ENCODE data around the gene TGFB2. TPM values are rescaled to one million over a fixed set of nuclear protein-coding genes. Genes with fewer than 3 reads are reported as not detected.

TGFB2 gene
- polyA plus RNA-seq, 1 experiment: 14.8 TPM

- no peak for TF ChIP-seq CTCF (IDR thresholded peaks at IDR 0.05; ENCODE audit: low read depth, low read length)
- Histone ChIP-seq H3K27ac (ENCODE audit: low read depth, low read length) (no peak overlapping the region), H3K9me3 (ENCODE audit: control insufficient read depth, insufficient read depth, low read length) (no peaks in the 10 kb centered on the region), H3K27me3 (ENCODE audit: control insufficient read depth, insufficient read depth, low read length) (no peaks in the 10 kb centered on the region), H3K4me3 (ENCODE audit: low read depth, low read length) (no peak overlapping the region)
- CTCF ChIA-PET: interaction anchor here (1.3 kb wide), 1 partner anchor 11 kb away, joined by 4 read pairs; no protein-coding TSS in a partner anchor
- no peak for DNase-seq (ENCODE audit: low read depth, low spot score)
- POLR2A ChIA-PET: interaction anchor here (0.7 kb wide), 1 partner anchor 27 kb away, joined by 5 read pairs; the partner anchor contains the start of gene TGFB2
Observed at GRCh38 chr1:218371927-218372672, 27.0 kb downstream of the TGFB2 start.

- no peak for TF ChIP-seq CTCF (IDR thresholded peaks at IDR 0.05; ENCODE audit: low read depth, low read length)
- no peak for DNase-seq (ENCODE audit: low read depth, low spot score)
- POLR2A ChIA-PET: no interaction called here
- Histone ChIP-seq H3K9me3 (ENCODE audit: control insufficient read depth, insufficient read depth, low read length) (0 out of 2 replicates have a peak, but pooled peaks cover 3% of the 10 kb centered on the region), H3K4me3 (ENCODE audit: low read depth, low read length) (no peak overlapping the region), H3K27me3 (ENCODE audit: control insufficient read depth, insufficient read depth, low read length) (no peaks in the 10 kb centered on the region), H3K27ac (ENCODE audit: low read depth, low read length) (no peak overlapping the region)
- CTCF ChIA-PET: interaction anchor here (1.6 kb wide), 1 partner anchor 45 kb away, joined by 5 read pairs; no protein-coding TSS in a partner anchor
Observed at GRCh38 chr1:218374401-218375353, 29.5 kb downstream of the TGFB2 start.

- peak overlapping the region; percentile 34; the same call in 1 of the 2 replicates for H3K4me3 ChIP-seq (ENCODE audit: low read depth, low read length)
- TF ChIP-seq CTCF (IDR thresholded peaks at IDR 0.05; ENCODE audit: low read depth, low read length): no peak
- H3K27ac ChIP-seq (ENCODE audit: low read depth, low read length): peak overlapping the region; percentile 87
- ChIA-PET CTCF (interaction anchor here (0.8 to 1.0 kb wide), 4 partner anchors 10 to 690 kb away, joined by 3 read pairs; no protein-coding TSS in a partner anchor), POLR2A (interaction anchor here (0.6 to 1.3 kb wide), 5 partner anchors 14 to 342 kb away, joined by 3 to 5 read pairs (median 3); partner anchors contain the start of gene TGFB2)
- no peak for DNase-seq (ENCODE audit: low read depth, low spot score)
- H3K27me3 ChIP-seq (ENCODE audit: control insufficient read depth, insufficient read depth, low read length): no peaks in the 10 kb centered on the region
- H3K9me3 ChIP-seq (ENCODE audit: control insufficient read depth, insufficient read depth, low read length): 0 out of 2 replicates have a peak, but pooled peaks cover 3% of the 10 kb centered on the region
Observed at GRCh38 chr1:218376722-218377121, 31.6 kb downstream of the TGFB2 start.

GRCh38 chr1:218377143-218377660, 32.1 kb downstream of the TGFB2 start:
- Histone ChIP-seq H3K27ac (ENCODE audit: low read depth, low read length) (peak overlapping the region; percentile 87), H3K9me3 (ENCODE audit: control insufficient read depth, insufficient read depth, low read length) (0 out of 2 replicates have a peak, but pooled peaks cover 3% of the 10 kb centered on the region), H3K27me3 (ENCODE audit: control insufficient read depth, insufficient read depth, low read length) (no peaks in the 10 kb centered on the region), H3K4me3 (ENCODE audit: low read depth, low read length) (peak overlapping the region; percentile 34)
- TF ChIP-seq CTCF (IDR thresholded peaks at IDR 0.05; ENCODE audit: low read depth, low read length): no peak
- CTCF ChIA-PET: interaction anchor here (0.9 kb wide), 1 partner anchor 689 kb away, joined by 3 read pairs; no protein-coding TSS in a partner anchor
- POLR2A ChIA-PET: interaction anchor here (0.6 to 1.3 kb wide), 6 partner anchors 14 to 342 kb away, joined by 3 to 5 read pairs (median 3); partner anchors contain the start of gene TGFB2
- DNase-seq (ENCODE audit: low read depth, low spot score): peak; percentile 93

All from AG04450 (cell line).